ENCODE results near the gene RTN3.
"Not testable (repeated sequence)": the region's sequence is repeated elsewhere in the genome, so short reads cannot be mapped to it uniquely, and the experiment has no call there.

RTN3 gene

DNA sequence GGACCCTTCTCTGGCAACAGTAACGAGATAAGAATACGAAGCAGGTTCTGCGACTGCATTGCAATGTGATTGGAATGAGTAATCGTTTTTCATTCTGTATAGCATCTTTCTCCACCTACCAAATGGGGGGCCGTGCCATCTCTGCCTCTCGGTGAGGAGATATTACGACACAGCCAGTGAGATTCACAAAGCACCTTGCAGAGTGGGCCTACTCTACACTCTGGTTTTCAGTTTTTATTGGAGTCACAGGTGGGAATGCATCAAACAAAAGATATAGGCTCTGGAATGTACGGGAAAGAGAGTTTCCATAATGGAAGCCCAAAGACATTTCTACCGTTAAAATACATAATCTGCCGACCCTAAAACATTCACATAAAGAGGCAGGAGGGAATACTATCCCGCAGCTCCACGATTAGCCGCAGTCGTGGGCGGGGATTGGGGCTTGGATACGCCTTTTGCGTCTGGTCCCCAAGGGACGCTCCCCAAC is 423 bp upstream of the RTN3 start:
- FAIRE-seq (no peak), DNase-seq (ENCODE audit: low spot score) (no peak)

- DNase-seq (ENCODE audit: low spot score), result no peak
- FAIRE-seq, result no peak
Measured at GRCh38 chr11:63682066-63683021, 1.0 kb downstream of the RTN3 start.

GRCh38 chr11:63683133-63683991 is 2.1 kb downstream of the RTN3 start:
- no peak for FAIRE-seq
- no peak for DNase-seq (ENCODE audit: low spot score)

DNA sequence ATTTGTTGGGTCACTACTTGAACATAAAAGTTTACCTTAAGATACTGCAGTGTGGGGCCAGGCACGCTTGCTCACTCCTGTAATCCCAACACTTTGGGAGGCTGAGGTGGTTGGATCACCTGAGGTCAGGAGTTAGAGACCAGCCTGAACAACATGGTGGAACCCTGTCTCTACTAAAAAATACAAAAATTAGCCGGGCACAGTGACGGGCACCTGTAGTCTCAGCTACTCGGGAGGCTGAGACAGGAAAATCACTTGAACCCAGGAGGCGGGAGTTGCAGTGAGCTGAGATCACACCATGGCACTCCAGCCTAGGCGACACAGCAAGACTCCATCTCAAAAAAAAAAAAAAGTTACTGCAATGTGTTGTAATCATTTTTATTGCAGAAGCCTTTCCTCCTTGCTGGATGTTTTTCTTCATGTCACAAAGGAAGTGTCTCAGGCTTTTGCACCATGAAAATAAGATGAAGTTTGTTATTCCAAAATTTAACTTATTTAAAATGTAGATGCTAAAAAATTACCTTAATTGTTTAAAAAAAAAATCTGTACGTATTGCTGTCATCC is 3.9 kb downstream of the RTN3 start:
- FAIRE-seq; DNase-seq (ENCODE audit: low spot score): not testable (repeated sequence)

DNA sequence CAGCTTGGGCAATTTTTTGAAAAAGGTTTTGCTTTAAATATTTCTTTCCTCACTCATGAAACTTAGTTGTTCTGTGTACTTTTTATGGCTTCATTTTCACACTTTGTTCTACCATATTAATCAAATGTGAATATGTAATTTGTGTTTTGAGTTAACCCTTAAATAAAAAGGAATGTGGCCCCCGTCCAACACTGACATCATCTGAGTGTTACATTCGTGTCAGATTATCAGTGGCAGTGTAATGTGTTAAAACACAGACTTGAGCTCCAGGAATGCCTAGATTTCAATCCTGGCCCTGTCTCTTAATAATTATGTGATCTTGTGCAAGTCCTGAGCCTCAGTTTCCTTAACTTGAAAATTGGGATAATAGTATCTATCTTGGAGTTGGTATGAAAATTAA is 5.6 kb downstream of the RTN3 start:
- no peak for FAIRE-seq
- no peak for DNase-seq (ENCODE audit: low spot score)

GRCh38 chr11:63687845-63688244 is 6.5 kb downstream of the RTN3 start:
- no peak for FAIRE-seq
- DNase-seq (ENCODE audit: low spot score), result no peak

GRCh38 chr11:63694596-63694995 is 13.3 kb downstream of the RTN3 start:
- DNase-seq (ENCODE audit: low spot score) (no peak), FAIRE-seq (no peak)

- FAIRE-seq (no peak), DNase-seq (ENCODE audit: low spot score) (no peak)
Measured at GRCh38 chr11:63698976-63699733, 17.9 kb downstream of the RTN3 start.

DNA sequence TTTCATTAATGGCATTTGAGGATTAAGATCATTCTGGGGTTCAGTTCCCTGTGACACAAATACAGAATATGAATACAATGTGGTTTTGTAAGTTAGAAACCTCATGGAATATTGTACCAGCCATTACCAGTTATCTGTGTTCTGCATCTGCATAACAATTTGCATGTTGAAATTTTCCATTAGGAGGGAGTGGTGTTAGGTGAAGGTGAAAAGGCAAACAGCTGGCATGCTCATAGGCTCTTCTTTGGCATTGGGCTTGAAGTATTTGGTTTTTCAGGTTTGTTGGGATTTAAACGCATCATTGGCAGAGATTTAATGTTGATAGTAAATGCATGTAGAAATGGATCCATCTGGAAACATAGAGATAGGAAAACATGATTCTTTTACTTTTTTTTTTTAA is 18.6 kb downstream of the RTN3 start:
- DNase-seq (ENCODE audit: low spot score) (no peak), FAIRE-seq (no peak)

GRCh38 chr11:63705526-63705925 is 24.2 kb downstream of the RTN3 start:
- no peak for DNase-seq (ENCODE audit: low spot score)
- FAIRE-seq, result no peak

- FAIRE-seq, result no peak
- no peak for DNase-seq (ENCODE audit: low spot score)
Measured at GRCh38 chr11:63708764-63709163, 27.5 kb downstream of the RTN3 start.

GRCh38 chr11:63709336-63709884 is 28.1 kb downstream of the RTN3 start:
- no peak for DNase-seq (ENCODE audit: low spot score)
- no peak for FAIRE-seq

DNA sequence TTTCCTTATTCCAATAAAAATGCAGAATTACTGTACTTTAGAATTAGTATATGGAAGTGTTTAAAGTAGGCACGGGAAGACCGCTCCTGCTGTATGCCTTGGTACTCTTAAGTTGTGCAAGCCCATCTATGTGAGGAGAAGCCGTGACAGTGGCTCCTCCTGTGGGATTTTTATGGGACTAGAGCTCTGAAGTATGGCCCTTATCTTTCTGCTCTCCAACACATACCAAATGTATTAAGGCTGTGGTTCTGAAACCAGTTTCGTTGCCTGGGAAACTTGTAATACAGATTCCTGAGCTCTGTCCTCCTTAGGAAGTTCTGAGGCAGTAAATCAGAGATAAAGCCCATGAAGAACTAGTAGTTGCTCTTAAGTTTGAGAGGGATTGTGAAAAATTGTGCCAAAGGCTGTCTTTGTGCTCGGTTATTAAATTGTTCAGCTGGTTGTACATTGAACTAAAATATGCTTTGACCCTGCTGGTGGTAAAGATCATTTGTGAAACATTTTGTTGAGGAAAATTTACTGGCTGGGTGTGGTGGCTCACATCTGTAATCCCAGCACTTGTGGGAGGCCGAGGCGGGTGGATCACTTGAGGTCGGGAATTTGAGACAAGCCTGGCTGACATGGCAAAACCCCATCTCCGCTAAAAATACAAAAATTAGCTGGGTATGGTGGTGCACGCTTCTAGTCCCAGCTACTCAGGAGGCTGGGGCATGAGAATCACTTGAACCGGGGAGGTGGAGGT is 29.3 kb downstream of the RTN3 start:
- DNase-seq (ENCODE audit: low spot score), result no peak
- FAIRE-seq, result no peak

DNA sequence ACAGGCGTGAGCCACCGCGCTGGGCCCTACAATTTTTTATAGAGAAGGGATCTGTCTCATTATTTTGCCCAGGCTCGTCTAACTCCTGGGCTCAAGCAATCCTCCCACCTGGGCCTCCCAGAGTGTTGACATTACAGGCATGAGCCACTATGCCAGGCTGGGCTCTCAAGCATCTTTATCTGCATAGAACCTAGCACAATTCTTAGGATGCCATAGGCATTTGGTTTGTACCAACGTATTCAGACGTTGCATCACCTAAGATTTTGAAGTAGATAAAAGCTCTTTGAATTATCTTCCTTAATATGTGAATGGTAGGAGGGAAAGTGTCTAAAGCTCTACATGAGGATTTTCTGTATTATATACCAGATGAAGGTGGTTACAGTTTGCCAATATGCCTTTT is 30.5 kb downstream of the RTN3 start:
- FAIRE-seq (no peak), DNase-seq (ENCODE audit: low spot score) (no peak)

GRCh38 chr11:63713766-63714165 is 32.5 kb downstream of the RTN3 start:
- DNase-seq (ENCODE audit: low spot score), result no peak
- FAIRE-seq, result no peak

GRCh38 chr11:63716046-63716445 is 34.7 kb downstream of the RTN3 start:
- no peak for FAIRE-seq
- DNase-seq (ENCODE audit: low spot score), result no peak

DNA sequence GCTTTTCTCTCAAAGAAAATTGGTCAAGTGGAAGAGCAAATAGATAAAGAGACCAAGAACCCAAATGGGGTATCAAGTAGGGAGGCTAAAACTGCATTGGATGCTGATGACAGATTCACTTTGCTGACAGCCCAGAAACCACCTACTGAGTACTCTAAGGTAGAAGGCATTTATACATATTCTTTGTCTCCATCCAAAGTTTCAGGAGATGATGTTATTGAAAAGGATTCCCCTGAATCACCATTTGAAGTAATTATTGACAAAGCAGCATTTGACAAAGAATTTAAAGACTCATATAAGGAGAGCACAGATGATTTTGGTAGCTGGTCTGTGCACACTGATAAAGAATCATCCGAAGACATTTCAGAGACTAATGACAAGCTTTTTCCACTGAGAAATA is 37.7 kb downstream of the RTN3 start:
- no peak for DNase-seq (ENCODE audit: low spot score)
- FAIRE-seq, result no peak

- FAIRE-seq (no peak), DNase-seq (ENCODE audit: low spot score) (no peak)
Measured at GRCh38 chr11:63719987-63720386, 38.7 kb downstream of the RTN3 start.

DNA sequence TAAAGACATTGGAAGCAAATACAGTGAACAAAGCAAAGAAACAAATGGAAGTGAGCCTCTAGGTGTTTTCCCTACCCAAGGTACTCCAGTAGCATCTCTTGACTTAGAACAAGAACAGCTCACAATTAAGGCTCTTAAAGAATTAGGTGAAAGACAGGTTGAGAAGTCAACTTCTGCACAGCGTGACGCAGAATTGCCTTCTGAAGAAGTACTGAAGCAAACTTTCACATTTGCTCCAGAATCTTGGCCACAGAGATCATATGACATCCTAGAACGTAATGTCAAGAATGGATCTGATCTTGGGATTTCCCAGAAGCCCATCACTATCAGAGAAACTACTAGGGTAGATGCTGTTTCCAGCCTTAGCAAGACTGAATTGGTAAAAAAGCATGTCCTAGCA is 39.3 kb downstream of the RTN3 start:
- FAIRE-seq (no peak), DNase-seq (ENCODE audit: low spot score) (no peak)

DNA sequence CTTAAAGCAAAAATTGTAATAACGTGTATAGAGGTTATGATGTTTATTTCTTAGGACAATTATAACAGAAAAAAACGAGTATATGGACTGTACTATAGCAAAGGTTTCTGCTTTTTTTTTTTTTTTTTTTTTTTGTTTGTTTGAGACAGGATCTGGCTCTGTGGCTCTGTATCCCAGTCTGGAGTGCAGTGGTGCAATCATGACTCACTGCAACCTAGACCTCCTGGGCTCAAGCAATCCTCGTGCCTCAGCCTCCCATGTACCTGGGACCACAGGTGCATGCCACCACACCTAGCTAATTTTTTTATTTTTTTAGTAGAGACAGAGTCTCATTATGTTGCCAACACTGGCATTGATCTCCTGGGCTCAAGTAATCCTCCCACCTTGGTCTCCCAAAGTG is 48.0 kb downstream of the RTN3 start:
- FAIRE-seq (no peak), DNase-seq (ENCODE audit: low spot score) (no peak)
